H1 (cell line): ENCODE data around the gene GPT2. TPM values are rescaled to one million over a fixed set of nuclear protein-coding genes. Genes with fewer than 3 reads are reported as not detected.

Source experiments
- BACH1 ChIP-seq: IDR thresholded peaks from 2 replicates; pipeline ENCODE4 v1.6.1; 2012; ENCODE audit warnings: low read length, improper control_type of control experiment
- CEBPB ChIP-seq: IDR thresholded peaks from 2 replicates; pipeline ENCODE4 v1.6.1; 2012; ENCODE audit warnings: low read depth, low read length
- CTCF ChIP-seq, 3 experiments: IDR thresholded peaks; 1 replicate in 2 of 3; 2 replicates in 1 of 3; pipeline versions ENCODE4 v1.5.1 to v1.6.1; 2011; ENCODE audit warnings: low read length in 3 of 3, mild to moderate bottlenecking in 3 of 3, inconsistent platforms in 2 of 3, low read depth in 1 of 3, moderate library complexity in 1 of 3; ENCODE audit not compliant: insufficient read depth in 1 of 3; ENCODE audit errors: control extremely low read depth in 1 of 3
- POU5F1 ChIP-seq: IDR thresholded peaks from 2 replicates; pipeline ENCODE4 v1.6.1; 2011; ENCODE audit warnings: low read depth, mild to moderate bottlenecking, low read length, moderate library complexity
- RAD21 ChIP-seq, 2 experiments: IDR thresholded peaks in 1 of 2; conservative IDR thresholded peaks in 1 of 2; 2 replicates each; pipeline ENCODE4 v1.6.1; 2011; ENCODE audit warnings: low read depth in 2 of 2, low read length in 2 of 2, improper control_type of control experiment in 1 of 2, inconsistent platforms in 1 of 2, mild to moderate bottlenecking in 1 of 2, moderate library complexity in 1 of 2
- SP2 ChIP-seq: IDR thresholded peaks from 2 replicates; pipeline ENCODE4 v1.6.1; 2012; ENCODE audit warnings: mild to moderate bottlenecking, low read length, inconsistent platforms
- polyA plus RNA-seq, 7 experiments: library from polyadenylated mRNA; depleted of rRNA in 3 of 7; stranded (reverse) in 5 of 7; unstranded in 2 of 7; fragments of >200 nt in 5 of 7; fragments of 200-250 nt in 2 of 7; gene quantifications; 1 replicate in 5 of 7; 2 replicates in 1 of 7; 4 replicates in 1 of 7; pipeline versions ENCODE4 v1.2.1 to v1.2.3, GENCODE V29; 2011 to 2013; ENCODE audit warnings: missing spikeins in 2 of 7, mixed read lengths in 2 of 7
- total RNA-seq: library from RNA; stranded (reverse); fragmentation: NEBNext Ultra II Directional; extraction: Animal tissue kit (Norgen Biotek cat#: 25700); gene quantifications from 2 replicates; pipeline ENCODE4 v1.2.1, GENCODE V29; 2021
- TF ChIP-seq, protein P1 (sequence below): IDR thresholded peaks from 2 replicates; pipeline ENCODE4 v1.6.1; 2012; ENCODE audit warnings: inconsistent platforms

Gene GPT2
- total and polyA plus RNA-seq, 2 of the 8 experiments (the other 6 are each of a cell fraction or from before 2014, with no cell fraction given) = 71.6 to 94.1 TPM

- TF ChIP-seq CTCF (IDR thresholded peaks at IDR 0.05; ENCODE audit: control extremely low read depth in 1 of 3, insufficient read depth in 1 of 3, low read depth in 1 of 3, low read length in 3 of 3) = no peak
- TF ChIP-seq RAD21 (IDR thresholded peaks at IDR 0.05 in 1 of 2, conservative IDR thresholded peaks at IDR 0.05 in 1 of 2; ENCODE audit: low read depth in 2 of 2, low read length in 2 of 2) = no peak
- TF ChIP-seq, protein P1, sequence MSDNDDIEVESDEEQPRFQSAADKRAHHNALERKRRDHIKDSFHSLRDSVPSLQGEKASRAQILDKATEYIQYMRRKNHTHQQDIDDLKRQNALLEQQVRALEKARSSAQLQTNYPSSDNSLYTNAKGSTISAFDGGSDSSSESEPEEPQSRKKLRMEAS = no peak
- no peak for TF ChIP-seq CEBPB
- TF ChIP-seq POU5F1 = no peak
- TF ChIP-seq BACH1 = no peak
- TF ChIP-seq SP2 = no peak
Observed at GRCh38 chr16:46907061-46907774, 23.1 kb downstream of the GPT2 start (continued).
